ENCODE data around the gene ZNF665.
"Not testable (repeated sequence)": the region's sequence is repeated elsewhere in the genome, so short reads cannot be mapped to it uniquely, and the experiment has no call there.

The ZNF665 gene

GRCh38 chr19:53156850-53157249, 36.3 kb downstream of the ZNF665 start:
- H3K27ac ChIP-seq (ENCODE audit: low read depth, low read length) = no peak overlapping the region
- 0 out of 2 replicates have a peak, but pooled peaks cover 4% of the 10 kb centered on the region for H3K9me3 ChIP-seq (ENCODE audit: control insufficient read depth, insufficient read depth, low read length)
- no peak overlapping the region for H3K4me3 ChIP-seq (ENCODE audit: low read depth, low read length)
- peaks cover 10% of the 10 kb centered on the region; the same call in 1 of the 2 replicates for H3K36me3 ChIP-seq (ENCODE audit: control insufficient read depth, insufficient read depth, low read length)
- H3K4me1 ChIP-seq (ENCODE audit: control insufficient read depth, insufficient read depth, low read length) = no peaks in the 10 kb centered on the region
- H3K9ac ChIP-seq (ENCODE audit: low read depth, low read length) = no peak overlapping the region
- H3K27me3 ChIP-seq (ENCODE audit: control insufficient read depth, insufficient read depth, low read length) = no peaks in the 10 kb centered on the region

- Histone ChIP-seq H3K36me3 (ENCODE audit: control insufficient read depth, insufficient read depth, low read length) (peaks cover 52% of the 10 kb centered on the region), H3K27me3 (ENCODE audit: control insufficient read depth, insufficient read depth, low read length) (no peaks in the 10 kb centered on the region), H3K4me1 (ENCODE audit: control insufficient read depth, insufficient read depth, low read length) (no peaks in the 10 kb centered on the region), H3K9me3 (ENCODE audit: control insufficient read depth, insufficient read depth, low read length) (peaks cover 27% of the 10 kb centered on the region), H3K4me3 (ENCODE audit: low read depth, low read length) (no peak overlapping the region), H3K9ac (ENCODE audit: low read depth, low read length) (no peak overlapping the region), H3K27ac (ENCODE audit: low read depth, low read length) (no peak overlapping the region)
These were observed 45.5 kb downstream of the ZNF665 start for GRCh38 chr19:53147645-53148044.

GRCh38 chr19:53140351-53140750, 52.8 kb downstream of the ZNF665 start:
- Histone ChIP-seq H3K4me1 (ENCODE audit: control insufficient read depth, insufficient read depth, low read length) (no peaks in the 10 kb centered on the region), H3K36me3 (ENCODE audit: control insufficient read depth, insufficient read depth, low read length) (peaks cover 38% of the 10 kb centered on the region), H3K27me3 (ENCODE audit: control insufficient read depth, insufficient read depth, low read length) (no peaks in the 10 kb centered on the region), H3K4me3 (ENCODE audit: low read depth, low read length) (no peak overlapping the region), H3K27ac (ENCODE audit: low read depth, low read length) (no peak overlapping the region), H3K9ac (ENCODE audit: low read depth, low read length) (no peak overlapping the region), H3K9me3 (ENCODE audit: control insufficient read depth, insufficient read depth, low read length) (peaks cover 54% of the 10 kb centered on the region)

- Histone ChIP-seq H3K9ac (ENCODE audit: low read depth, low read length) (no peak overlapping the region), H3K4me3 (ENCODE audit: low read depth, low read length) (no peak overlapping the region), H3K36me3 (ENCODE audit: control insufficient read depth, insufficient read depth, low read length) (peaks cover 11% of the 10 kb centered on the region), H3K27ac (ENCODE audit: low read depth, low read length) (no peak overlapping the region), H3K9me3 (ENCODE audit: control insufficient read depth, insufficient read depth, low read length) (peaks cover 27% of the 10 kb centered on the region), H3K4me1 (ENCODE audit: control insufficient read depth, insufficient read depth, low read length) (peaks cover 6% of the 10 kb centered on the region), H3K27me3 (ENCODE audit: control insufficient read depth, insufficient read depth, low read length) (peaks cover 7% of the 10 kb centered on the region)
These were observed 56.7 kb downstream of the ZNF665 start for GRCh38 chr19:53136432-53136831.

- Histone ChIP-seq H3K9me3 (ENCODE audit: control insufficient read depth, insufficient read depth, low read length) (no peaks in the 10 kb centered on the region), H3K4me3 (ENCODE audit: low read depth, low read length) (peak within 1 kb of the TSS; percentile 80), H3K27me3 (ENCODE audit: control insufficient read depth, insufficient read depth, low read length) (peaks cover 10% of the 10 kb centered on the region), H3K27ac (ENCODE audit: low read depth, low read length) (no peak within 1 kb of the TSS), H3K9ac (ENCODE audit: low read depth, low read length) (peak within 1 kb of the TSS; percentile 66), H3K4me1 (ENCODE audit: control insufficient read depth, insufficient read depth, low read length) (peaks cover 9% of the 10 kb centered on the region), H3K36me3 (ENCODE audit: control insufficient read depth, insufficient read depth, low read length) (no peaks in the 10 kb centered on the region)
These were observed 60.8 kb downstream of the ZNF665 start, which contains the start of gene ZNF415 for GRCh38 chr19:53132141-53132991. ZNF415 (minus strand) TSS chr19:53132910; CDS start chr19:53122676, 10,234 bp downstream.

GRCh38 chr19:53131727-53132126, 61.4 kb downstream of the ZNF665 start:
- H3K4me3 ChIP-seq (ENCODE audit: low read depth, low read length) = peak overlapping the region; percentile 80
- H3K36me3 ChIP-seq (ENCODE audit: control insufficient read depth, insufficient read depth, low read length) = no peaks in the 10 kb centered on the region
- no peak overlapping the region for H3K27ac ChIP-seq (ENCODE audit: low read depth, low read length)
- H3K27me3 ChIP-seq (ENCODE audit: control insufficient read depth, insufficient read depth, low read length) = peaks cover 10% of the 10 kb centered on the region
- H3K9ac ChIP-seq (ENCODE audit: low read depth, low read length) = no peak overlapping the region
- H3K9me3 ChIP-seq (ENCODE audit: control insufficient read depth, insufficient read depth, low read length) = no peaks in the 10 kb centered on the region
- peaks cover 9% of the 10 kb centered on the region for H3K4me1 ChIP-seq (ENCODE audit: control insufficient read depth, insufficient read depth, low read length)

- no peak overlapping the region for H3K4me3 ChIP-seq (ENCODE audit: low read depth, low read length)
- peaks cover 10% of the 10 kb centered on the region for H3K27me3 ChIP-seq (ENCODE audit: control insufficient read depth, insufficient read depth, low read length)
- H3K36me3 ChIP-seq (ENCODE audit: control insufficient read depth, insufficient read depth, low read length) = no peaks in the 10 kb centered on the region
- no peaks in the 10 kb centered on the region for H3K9me3 ChIP-seq (ENCODE audit: control insufficient read depth, insufficient read depth, low read length)
- no peak overlapping the region for H3K27ac ChIP-seq (ENCODE audit: low read depth, low read length)
- no peak overlapping the region for H3K9ac ChIP-seq (ENCODE audit: low read depth, low read length)
- H3K4me1 ChIP-seq (ENCODE audit: control insufficient read depth, insufficient read depth, low read length) = peaks cover 9% of the 10 kb centered on the region
These were observed 62.0 kb downstream of the ZNF665 start for GRCh38 chr19:53131085-53131590.

- no peaks in the 10 kb centered on the region for H3K36me3 ChIP-seq (ENCODE audit: control insufficient read depth, insufficient read depth, low read length)
- no peaks in the 10 kb centered on the region for H3K9me3 ChIP-seq (ENCODE audit: control insufficient read depth, insufficient read depth, low read length)
These were observed 62.7 kb downstream of the ZNF665 start for GRCh38 chr19:53130506-53130905.

GRCh38 chr19:53126733-53127526, 66.2 kb downstream of the ZNF665 start:
- not testable (repeated sequence) for H3K36me3 ChIP-seq (ENCODE audit: control insufficient read depth, insufficient read depth, low read length); H3K9ac ChIP-seq (ENCODE audit: low read depth, low read length); H3K4me1 ChIP-seq (ENCODE audit: control insufficient read depth, insufficient read depth, low read length); H3K27ac ChIP-seq (ENCODE audit: low read depth, low read length); H3K4me3 ChIP-seq (ENCODE audit: low read depth, low read length); H3K27me3 ChIP-seq (ENCODE audit: control insufficient read depth, insufficient read depth, low read length); H3K9me3 ChIP-seq (ENCODE audit: control insufficient read depth, insufficient read depth, low read length)

More at GRCh38 chr19:53130506-53130905, 62.7 kb downstream of the ZNF665 start:
- peaks cover 10% of the 10 kb centered on the region for H3K27me3 ChIP-seq (ENCODE audit: control insufficient read depth, insufficient read depth, low read length)
- H3K4me3 ChIP-seq (ENCODE audit: low read depth, low read length) = no peak overlapping the region
- no peak overlapping the region for H3K9ac ChIP-seq (ENCODE audit: low read depth, low read length)
- peaks cover 9% of the 10 kb centered on the region for H3K4me1 ChIP-seq (ENCODE audit: control insufficient read depth, insufficient read depth, low read length)
- H3K27ac ChIP-seq (ENCODE audit: low read depth, low read length) = no peak overlapping the region

GRCh38 chr19:53123400-53123799, 69.8 kb downstream of the ZNF665 start:
- Histone ChIP-seq H3K9ac (ENCODE audit: low read depth, low read length) (no peak overlapping the region), H3K36me3 (ENCODE audit: control insufficient read depth, insufficient read depth, low read length) (no peaks in the 10 kb centered on the region), H3K4me1 (ENCODE audit: control insufficient read depth, insufficient read depth, low read length) (no peaks in the 10 kb centered on the region), H3K27me3 (ENCODE audit: control insufficient read depth, insufficient read depth, low read length) (no peaks in the 10 kb centered on the region), H3K27ac (ENCODE audit: low read depth, low read length) (no peak overlapping the region), H3K9me3 (ENCODE audit: control insufficient read depth, insufficient read depth, low read length) (no peaks in the 10 kb centered on the region), H3K4me3 (ENCODE audit: low read depth, low read length) (no peak overlapping the region)
